Activated naive CD8-positive, alpha-beta T cell treated with anti-CD3 and anti-CD28 coated beads, Interleukin-2, amount 50 U/mL, for 24 hours (primary cell): ENCODE results near the gene ASB11.
A peak's percentile ranks its signal among the peaks of the same experiment; 100 is the strongest.

Source experiments
- ATAC-seq: fragments of 150-1000 bp; cut with Tn5 transposase; one replicate; pipeline ENCODE4 v1.10.0; 2021
- DNase-seq: peaks from one replicate; pipeline ENCODE4 v3.0.0; 2021
- H3K27ac Mint-ChIP-seq: one replicate; pipeline ENCODE4 v1.8.0; 2021; ENCODE audit warnings: mild to moderate bottlenecking, mixed read lengths
- H3K27me3 Mint-ChIP-seq: one replicate; pipeline ENCODE4 v1.8.0; 2021; ENCODE audit warnings: mixed read lengths
- H3K36me3 Mint-ChIP-seq: one replicate; pipeline ENCODE4 v1.8.0; 2021; ENCODE audit warnings: low read depth, mixed read lengths
- H3K4me1 Mint-ChIP-seq: one replicate; pipeline ENCODE4 v1.8.0; 2021; ENCODE audit warnings: mixed read lengths
- H3K4me3 Mint-ChIP-seq: one replicate; pipeline ENCODE4 v1.8.0; 2021; ENCODE audit warnings: mild to moderate bottlenecking, moderate library complexity, mixed read lengths
- H3K9me3 Mint-ChIP-seq: one replicate; pipeline ENCODE4 v1.8.0; 2021; ENCODE audit warnings: mixed read lengths

ASB11 gene

GRCh38 chrX:15315509-15315908, at the start of gene ASB11:
ASB11 (minus strand) TSS chrX:15315640; CDS start chrX:15315605, 35 bp downstream.
- DNase-seq (no peak), ATAC-seq (no peak)
- H3K4me3 Mint-ChIP-seq: no peak within 1 kb of the TSS
- H3K27ac Mint-ChIP-seq: no peak within 1 kb of the TSS
- H3K27me3 Mint-ChIP-seq: no peaks in the 10 kb centered on the region
- H3K4me1 Mint-ChIP-seq: no peaks in the 10 kb centered on the region
- H3K36me3 Mint-ChIP-seq: peaks cover 6% of the 10 kb centered on the region
- H3K9me3 Mint-ChIP-seq: no peaks in the 10 kb centered on the region

DNA sequence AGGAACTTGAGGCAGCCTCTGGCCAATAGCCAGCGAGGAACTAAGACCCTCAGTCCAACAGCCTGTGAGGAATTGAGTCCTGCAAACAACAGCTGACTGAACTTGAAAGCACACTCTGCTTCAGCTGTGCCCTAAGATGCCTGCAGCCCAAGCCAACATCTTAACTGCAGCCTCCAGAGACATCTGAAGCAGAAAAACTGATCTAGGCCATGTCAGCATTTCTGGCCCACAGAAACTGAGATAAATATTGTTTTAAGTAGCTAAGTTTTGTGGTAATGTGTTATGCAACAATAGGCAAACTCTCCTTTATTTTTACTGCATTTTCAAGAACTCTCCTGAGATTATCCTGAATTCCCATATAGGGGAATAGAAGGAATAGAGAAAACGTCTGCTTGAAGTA, 44.3 kb upstream of the ASB11 start:
- no peaks in the 10 kb centered on the region for H3K9me3 Mint-ChIP-seq
- ATAC-seq (no peak), DNase-seq (no peak)
- no peaks in the 10 kb centered on the region for H3K27me3 Mint-ChIP-seq
- no peaks in the 10 kb centered on the region for H3K4me1 Mint-ChIP-seq
- no peak overlapping the region for H3K27ac Mint-ChIP-seq
- no peak overlapping the region for H3K4me3 Mint-ChIP-seq
- no peaks in the 10 kb centered on the region for H3K36me3 Mint-ChIP-seq

DNA sequence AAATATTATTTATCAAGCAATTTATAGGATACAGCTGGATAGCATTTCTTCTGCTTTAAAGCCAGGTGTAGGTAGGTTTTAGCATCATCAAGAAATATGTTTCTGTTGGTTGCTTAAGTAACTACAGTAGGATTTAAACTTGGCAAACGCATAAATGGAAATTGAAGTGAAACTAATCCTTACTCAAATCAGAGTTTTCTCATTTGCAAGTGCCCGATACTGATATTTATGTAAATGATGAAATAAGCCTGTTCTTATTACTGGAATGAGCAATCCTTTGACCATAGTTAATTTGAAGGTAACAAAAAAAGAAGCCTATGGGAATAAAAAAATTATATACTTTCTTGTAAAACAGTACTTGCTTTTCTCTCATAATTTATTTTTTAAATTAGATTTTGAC, 43.1 kb upstream of the ASB11 start:
- Mint-ChIP-seq H3K27me3 (no peaks in the 10 kb centered on the region), H3K9me3 (no peaks in the 10 kb centered on the region), H3K4me3 (no peak overlapping the region), H3K36me3 (no peaks in the 10 kb centered on the region), H3K27ac (no peak overlapping the region), H3K4me1 (no peaks in the 10 kb centered on the region)
- DNase-seq (no peak), ATAC-seq (no peak)

GRCh38 chrX:15356444-15356843, 41.0 kb upstream of the ASB11 start:
- DNase-seq (no peak), ATAC-seq (no peak)

GRCh38 chrX:15350329-15350996, 35.0 kb upstream of the ASB11 start:
- ATAC-seq: no peak
- Mint-ChIP-seq H3K9me3 (no peaks in the 10 kb centered on the region), H3K36me3 (no peaks in the 10 kb centered on the region), H3K27ac (no peak overlapping the region), H3K27me3 (peaks cover 3% of the 10 kb centered on the region), H3K4me1 (no peaks in the 10 kb centered on the region), H3K4me3 (no peak overlapping the region)
- DNase-seq: no peak

More at GRCh38 chrX:15356444-15356843, 41.0 kb upstream of the ASB11 start:
- no peaks in the 10 kb centered on the region for H3K9me3 Mint-ChIP-seq
- H3K4me3 Mint-ChIP-seq: no peak overlapping the region
- H3K27me3 Mint-ChIP-seq: no peaks in the 10 kb centered on the region
- H3K4me1 Mint-ChIP-seq: no peaks in the 10 kb centered on the region
- no peaks in the 10 kb centered on the region for H3K36me3 Mint-ChIP-seq
- H3K27ac Mint-ChIP-seq: no peak overlapping the region

GRCh38 chrX:15349046-15349445, 33.6 kb upstream of the ASB11 start:
- Mint-ChIP-seq H3K4me3 (no peak overlapping the region), H3K27me3 (peaks cover 3% of the 10 kb centered on the region), H3K4me1 (no peaks in the 10 kb centered on the region), H3K36me3 (no peaks in the 10 kb centered on the region), H3K27ac (no peak overlapping the region), H3K9me3 (no peaks in the 10 kb centered on the region)
- DNase-seq (no peak), ATAC-seq (peak; percentile 59)

GRCh38 chrX:15345976-15346375, 30.5 kb upstream of the ASB11 start:
- Mint-ChIP-seq H3K4me1 (no peaks in the 10 kb centered on the region), H3K27me3 (peaks cover 3% of the 10 kb centered on the region), H3K9me3 (no peaks in the 10 kb centered on the region), H3K27ac (no peak overlapping the region), H3K36me3 (no peaks in the 10 kb centered on the region), H3K4me3 (no peak overlapping the region)
- DNase-seq: no peak
- no peak for ATAC-seq

GRCh38 chrX:15344106-15344505, 28.7 kb upstream of the ASB11 start:
- H3K4me3 Mint-ChIP-seq: no peak overlapping the region

DNA sequence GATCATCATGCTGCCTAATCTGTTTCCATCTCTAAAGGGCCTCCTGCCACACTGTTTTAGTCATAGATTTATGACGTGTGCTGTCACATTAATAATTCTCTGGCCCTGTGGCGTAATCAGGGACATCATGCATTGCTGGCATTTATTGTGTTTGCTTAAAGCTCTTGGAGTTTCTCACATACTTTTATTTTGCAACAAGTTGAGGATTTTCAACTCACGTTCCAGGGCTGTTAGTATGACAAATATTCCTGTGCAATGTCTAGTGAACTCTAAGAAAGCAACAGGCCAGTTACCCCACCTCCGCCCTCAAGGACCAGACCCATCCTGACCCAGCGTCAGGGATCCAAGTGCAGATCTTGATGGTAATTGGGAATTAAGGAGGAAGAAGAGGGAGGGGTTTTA, 27.6 kb upstream of the ASB11 start:
- Mint-ChIP-seq H3K4me3 (no peak overlapping the region), H3K4me1 (no peaks in the 10 kb centered on the region), H3K36me3 (no peaks in the 10 kb centered on the region), H3K27ac (no peak overlapping the region), H3K9me3 (no peaks in the 10 kb centered on the region), H3K27me3 (peaks cover 4% of the 10 kb centered on the region)
- ATAC-seq (no peak), DNase-seq (no peak)

More at GRCh38 chrX:15344106-15344505, 28.7 kb upstream of the ASB11 start:
- ATAC-seq (no peak), DNase-seq (no peak)
- no peak overlapping the region for H3K27ac Mint-ChIP-seq
- H3K4me1 Mint-ChIP-seq: no peaks in the 10 kb centered on the region
- H3K27me3 Mint-ChIP-seq: peaks cover 3% of the 10 kb centered on the region
- no peaks in the 10 kb centered on the region for H3K36me3 Mint-ChIP-seq
- no peaks in the 10 kb centered on the region for H3K9me3 Mint-ChIP-seq

DNA sequence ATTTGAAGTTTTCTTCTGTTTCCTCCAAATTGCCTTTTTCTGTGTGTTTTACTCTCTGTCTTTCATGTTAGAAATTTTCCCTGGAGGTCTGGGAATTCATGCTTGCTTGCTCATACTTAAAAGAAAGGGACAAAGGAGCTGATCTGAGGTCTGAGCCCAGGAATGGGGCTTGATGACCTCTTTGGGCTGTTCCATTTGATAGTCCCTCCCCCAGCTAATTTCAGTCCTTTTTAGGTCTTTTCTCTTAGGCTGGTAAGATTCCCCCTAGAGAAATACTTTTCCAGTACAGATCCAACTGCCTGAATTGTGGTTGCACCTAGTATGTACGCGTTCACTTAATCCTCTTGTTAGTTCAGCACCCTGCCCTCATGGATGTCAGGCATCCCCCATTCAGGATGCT, 25.4 kb upstream of the ASB11 start:
- Mint-ChIP-seq H3K4me1 (peaks cover 8% of the 10 kb centered on the region), H3K27me3 (peaks cover 2% of the 10 kb centered on the region), H3K36me3 (no peaks in the 10 kb centered on the region), H3K9me3 (no peaks in the 10 kb centered on the region), H3K4me3 (no peak overlapping the region), H3K27ac (no peak overlapping the region)
- ATAC-seq: no peak
- no peak for DNase-seq

- Mint-ChIP-seq H3K27me3 (peaks cover 2% of the 10 kb centered on the region), H3K4me3 (peak overlapping the region; percentile 88), H3K9me3 (no peaks in the 10 kb centered on the region), H3K4me1 (peaks cover 14% of the 10 kb centered on the region), H3K36me3 (peaks cover 3% of the 10 kb centered on the region), H3K27ac (peak overlapping the region; percentile 82)
- peak; percentile 6 for ATAC-seq
- DNase-seq: peak; percentile 28
Measured at GRCh38 chrX:15336023-15336413, 20.6 kb upstream of the ASB11 start.

- Mint-ChIP-seq H3K4me1 (peaks cover 14% of the 10 kb centered on the region), H3K36me3 (peaks cover 3% of the 10 kb centered on the region), H3K4me3 (peak within 1 kb of the TSS; percentile 88), H3K9me3 (no peaks in the 10 kb centered on the region), H3K27ac (peak within 1 kb of the TSS; percentile 83), H3K27me3 (peaks cover 2% of the 10 kb centered on the region)
- peak; percentile 99 for ATAC-seq
- peak; percentile 84 for DNase-seq
Measured at GRCh38 chrX:15335135-15336022, 19.9 kb upstream of the ASB11 start, which contains the start of gene PIGA. PIGA (minus strand) TSS chrX:15335523; CDS start chrX:15331930, 3,593 bp downstream.

DNA sequence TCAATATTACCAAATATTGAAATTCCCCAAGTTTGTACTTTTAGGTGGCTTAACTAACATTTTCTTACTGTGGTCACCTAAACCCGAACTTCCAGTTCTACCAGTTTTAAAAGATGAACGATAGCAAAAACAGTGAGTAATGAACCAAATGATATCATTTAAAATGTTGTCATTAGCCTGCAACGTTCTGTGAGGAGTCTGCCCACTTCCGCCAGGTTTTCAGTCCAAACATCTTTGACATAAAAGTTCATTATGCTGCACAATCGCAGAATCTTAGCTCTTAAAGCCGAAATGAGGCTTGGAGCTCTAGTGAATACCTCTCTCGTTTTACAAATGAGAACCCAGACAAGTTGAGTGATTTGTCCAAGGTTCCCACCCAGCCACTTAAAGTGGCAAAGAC, 19.1 kb upstream of the ASB11 start:
- DNase-seq: no peak
- Mint-ChIP-seq H3K36me3 (peaks cover 3% of the 10 kb centered on the region), H3K27me3 (peaks cover 2% of the 10 kb centered on the region), H3K4me1 (peaks cover 14% of the 10 kb centered on the region), H3K27ac (peak overlapping the region; percentile 83), H3K4me3 (peak overlapping the region; percentile 88), H3K9me3 (no peaks in the 10 kb centered on the region)
- ATAC-seq: no peak

DNA sequence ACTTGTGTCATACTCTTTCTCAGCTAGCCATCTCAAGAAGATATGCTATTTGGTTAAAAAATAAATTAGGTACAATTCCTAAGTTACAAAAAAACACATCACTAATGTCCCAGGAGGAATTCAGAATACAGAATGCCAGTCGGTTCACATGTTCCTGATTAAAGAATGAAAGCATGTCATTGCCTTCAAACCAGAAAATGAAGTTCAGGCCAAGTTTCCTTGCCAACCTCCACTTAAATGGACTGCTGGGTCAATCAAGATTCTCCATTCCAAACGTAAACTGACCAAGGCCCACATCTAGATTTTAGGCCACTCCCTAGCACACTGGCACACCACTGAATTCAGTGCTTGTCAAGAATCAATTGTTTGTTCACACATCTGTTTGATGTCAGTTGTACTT, 13.4 kb upstream of the ASB11 start:
- H3K27ac Mint-ChIP-seq: no peak overlapping the region
- H3K27me3 Mint-ChIP-seq: no peaks in the 10 kb centered on the region
- DNase-seq: no peak
- no peak overlapping the region for H3K4me3 Mint-ChIP-seq
- H3K36me3 Mint-ChIP-seq: peaks cover 17% of the 10 kb centered on the region
- H3K4me1 Mint-ChIP-seq: peaks cover 4% of the 10 kb centered on the region
- no peak for ATAC-seq
- no peaks in the 10 kb centered on the region for H3K9me3 Mint-ChIP-seq

DNA sequence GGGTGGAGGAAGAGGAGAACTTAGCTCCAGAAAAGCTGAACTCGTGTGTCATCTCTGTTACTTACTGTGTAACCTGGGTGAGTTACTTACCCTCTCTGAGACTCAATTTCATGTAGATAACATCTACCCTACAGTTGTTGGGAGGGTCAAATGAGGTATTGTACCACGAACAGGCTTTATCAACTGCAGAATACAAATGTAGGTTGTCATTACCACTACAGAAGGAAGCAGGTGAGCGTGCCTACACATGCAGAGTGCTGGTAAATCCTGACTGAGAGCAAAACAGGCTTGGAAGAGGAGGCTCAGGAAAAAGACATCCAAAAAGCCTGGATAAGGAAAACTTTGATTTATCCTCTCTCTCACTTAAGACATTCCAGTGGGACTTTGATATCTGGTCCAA, 12.7 kb upstream of the ASB11 start:
- H3K36me3 Mint-ChIP-seq: peaks cover 17% of the 10 kb centered on the region
- ATAC-seq (no peak), DNase-seq (no peak)
- H3K4me3 Mint-ChIP-seq: no peak overlapping the region
- peaks cover 3% of the 10 kb centered on the region for H3K4me1 Mint-ChIP-seq
- H3K27ac Mint-ChIP-seq: no peak overlapping the region
- H3K27me3 Mint-ChIP-seq: no peaks in the 10 kb centered on the region
- no peaks in the 10 kb centered on the region for H3K9me3 Mint-ChIP-seq
